Activated B cell treated with CpG ODN at 0.5 μM for 24 hours (primary cell): ENCODE data around the gene SH2D3C. TPM values are rescaled to one million over a fixed set of nuclear protein-coding genes. Genes with fewer than 3 reads are reported as not detected.

Source experiments
- ATAC-seq: fragments of 200-7000 bp; cut with Tn5 transposase; one replicate; pipeline ENCODE4 v1.10.0; 2021; ENCODE audit warnings: low read depth, mild to moderate bottlenecking, moderate library complexity
- CTCF ChIA-PET: fragments of 350-600 bp; sonication (Branson Sonifier 250); formaldehyde crosslinking; loops from one replicate; lab custom pipeline; 2021; ENCODE audit warnings: antibody characterized with exemption; lab: Charles Lee
- POLR2A ChIA-PET: fragments of 350-600 bp; sonication (Branson Sonifier 250); formaldehyde crosslinking; loops from one replicate; lab custom pipeline; 2021; ENCODE audit warnings: antibody characterized with exemption; lab: Charles Lee
- DNase-seq: peaks from one replicate; pipeline ENCODE4 v3.0.0; 2022
- H3K27ac Mint-ChIP-seq: one replicate; pipeline ENCODE4 v1.8.0; 2020; ENCODE audit warnings: mixed read lengths
- H3K27me3 Mint-ChIP-seq: one replicate; pipeline ENCODE4 v1.8.0; 2021; ENCODE audit warnings: mixed read lengths
- H3K36me3 Mint-ChIP-seq: one replicate; pipeline ENCODE4 v1.8.0; 2021; ENCODE audit warnings: low read depth, mixed read lengths
- H3K4me1 Mint-ChIP-seq: one replicate; pipeline ENCODE4 v1.8.0; 2021; ENCODE audit warnings: mixed read lengths
- H3K4me3 Mint-ChIP-seq: one replicate; pipeline ENCODE4 v1.8.0; 2020; ENCODE audit warnings: mild to moderate bottlenecking, mixed read lengths
- H3K9me3 Mint-ChIP-seq: one replicate; pipeline ENCODE4 v1.8.0; 2020; ENCODE audit warnings: mixed read lengths
- intact Hi-C: fragments of 100-400 bp; cut with micrococcal nuclease; formaldehyde crosslinking; loops from one replicate; pipeline ENCODE4 v1.15.1; 2024
- total RNA-seq: library from RNA; stranded (reverse); gene quantifications from 2 replicates; pipeline ENCODE4 v1.2.3, GENCODE V29; 2022
- TF ChIP-seq, protein P1 (sequence below): fragments of 200-600 bp; IDR thresholded peaks from one replicate; pipeline ENCODE4 v1.8.0; 2022; ENCODE audit warnings: antibody characterized with exemption, mild to moderate bottlenecking

The SH2D3C gene
- total RNA-seq, 1 donor from 2014 or later: 51.8 TPM

DNA sequence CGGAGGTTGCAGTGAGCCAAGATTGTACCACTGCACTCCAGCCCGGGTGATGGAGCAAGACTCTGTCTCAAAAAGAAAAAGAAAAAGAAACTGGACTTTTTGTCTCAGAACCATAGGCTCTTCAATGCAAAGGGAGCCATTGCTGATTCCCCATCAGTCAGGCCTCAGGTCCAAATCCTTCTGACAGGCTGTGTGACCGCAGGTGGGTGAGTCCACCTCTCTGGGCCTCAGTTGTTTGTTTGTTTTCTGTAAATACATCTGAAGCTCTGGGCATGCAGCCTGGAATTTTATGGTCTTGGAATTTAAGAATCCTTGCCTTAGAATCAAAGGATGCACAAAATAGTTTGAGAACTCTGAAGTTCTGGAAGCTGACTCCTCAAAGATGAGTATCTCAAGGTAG is 22.2 kb downstream of the SH2D3C start:
- intact Hi-C loops: no loop called here
- Mint-ChIP-seq H3K4me3 (no peak overlapping the region), H3K36me3 (peaks cover 36% of the 10 kb centered on the region)

GRCh38 chr9:127755061-127756060 is 23.1 kb downstream of the SH2D3C start:
- intact Hi-C loops: no loop called here
- H3K27me3 Mint-ChIP-seq: no peaks in the 10 kb centered on the region
- H3K36me3 Mint-ChIP-seq: peaks cover 40% of the 10 kb centered on the region
- no peak overlapping the region for H3K4me3 Mint-ChIP-seq
- CTCF ChIA-PET: no interaction called here
- no peak overlapping the region for H3K27ac Mint-ChIP-seq
- POLR2A ChIA-PET: interaction anchor here (1.0 kb wide), 1 partner anchor 29 kb away, joined by 4 read pairs; no protein-coding TSS in a partner anchor
- ATAC-seq (no peak), DNase-seq (no peak)
- H3K4me1 Mint-ChIP-seq: no peaks in the 10 kb centered on the region
- H3K9me3 Mint-ChIP-seq: no peaks in the 10 kb centered on the region
- TF ChIP-seq, protein P1, sequence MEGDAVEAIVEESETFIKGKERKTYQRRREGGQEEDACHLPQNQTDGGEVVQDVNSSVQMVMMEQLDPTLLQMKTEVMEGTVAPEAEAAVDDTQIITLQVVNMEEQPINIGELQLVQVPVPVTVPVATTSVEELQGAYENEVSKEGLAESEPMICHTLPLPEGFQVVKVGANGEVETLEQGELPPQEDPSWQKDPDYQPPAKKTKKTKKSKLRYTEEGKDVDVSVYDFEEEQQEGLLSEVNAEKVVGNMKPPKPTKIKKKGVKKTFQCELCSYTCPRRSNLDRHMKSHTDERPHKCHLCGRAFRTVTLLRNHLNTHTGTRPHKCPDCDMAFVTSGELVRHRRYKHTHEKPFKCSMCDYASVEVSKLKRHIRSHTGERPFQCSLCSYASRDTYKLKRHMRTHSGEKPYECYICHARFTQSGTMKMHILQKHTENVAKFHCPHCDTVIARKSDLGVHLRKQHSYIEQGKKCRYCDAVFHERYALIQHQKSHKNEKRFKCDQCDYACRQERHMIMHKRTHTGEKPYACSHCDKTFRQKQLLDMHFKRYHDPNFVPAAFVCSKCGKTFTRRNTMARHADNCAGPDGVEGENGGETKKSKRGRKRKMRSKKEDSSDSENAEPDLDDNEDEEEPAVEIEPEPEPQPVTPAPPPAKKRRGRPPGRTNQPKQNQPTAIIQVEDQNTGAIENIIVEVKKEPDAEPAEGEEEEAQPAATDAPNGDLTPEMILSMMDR: no peak

More for the DNA sequence above, 22.2 kb downstream of the SH2D3C start:
- Mint-ChIP-seq H3K4me1 (peaks cover 2% of the 10 kb centered on the region), H3K9me3 (no peaks in the 10 kb centered on the region), H3K27ac (no peak overlapping the region), H3K27me3 (no peaks in the 10 kb centered on the region)
- ChIA-PET POLR2A (interaction anchor here (0.7 kb wide), 3 partner anchors 11 to 47 kb away, joined by 3 to 5 read pairs (median 3); no protein-coding TSS in a partner anchor), CTCF (interaction anchor here (0.9 kb wide), 1 partner anchor 14 kb away, joined by 5 read pairs; no protein-coding TSS in a partner anchor)
- no peak for DNase-seq
- TF ChIP-seq, protein P1: no peak
- ATAC-seq: no peak

DNA sequence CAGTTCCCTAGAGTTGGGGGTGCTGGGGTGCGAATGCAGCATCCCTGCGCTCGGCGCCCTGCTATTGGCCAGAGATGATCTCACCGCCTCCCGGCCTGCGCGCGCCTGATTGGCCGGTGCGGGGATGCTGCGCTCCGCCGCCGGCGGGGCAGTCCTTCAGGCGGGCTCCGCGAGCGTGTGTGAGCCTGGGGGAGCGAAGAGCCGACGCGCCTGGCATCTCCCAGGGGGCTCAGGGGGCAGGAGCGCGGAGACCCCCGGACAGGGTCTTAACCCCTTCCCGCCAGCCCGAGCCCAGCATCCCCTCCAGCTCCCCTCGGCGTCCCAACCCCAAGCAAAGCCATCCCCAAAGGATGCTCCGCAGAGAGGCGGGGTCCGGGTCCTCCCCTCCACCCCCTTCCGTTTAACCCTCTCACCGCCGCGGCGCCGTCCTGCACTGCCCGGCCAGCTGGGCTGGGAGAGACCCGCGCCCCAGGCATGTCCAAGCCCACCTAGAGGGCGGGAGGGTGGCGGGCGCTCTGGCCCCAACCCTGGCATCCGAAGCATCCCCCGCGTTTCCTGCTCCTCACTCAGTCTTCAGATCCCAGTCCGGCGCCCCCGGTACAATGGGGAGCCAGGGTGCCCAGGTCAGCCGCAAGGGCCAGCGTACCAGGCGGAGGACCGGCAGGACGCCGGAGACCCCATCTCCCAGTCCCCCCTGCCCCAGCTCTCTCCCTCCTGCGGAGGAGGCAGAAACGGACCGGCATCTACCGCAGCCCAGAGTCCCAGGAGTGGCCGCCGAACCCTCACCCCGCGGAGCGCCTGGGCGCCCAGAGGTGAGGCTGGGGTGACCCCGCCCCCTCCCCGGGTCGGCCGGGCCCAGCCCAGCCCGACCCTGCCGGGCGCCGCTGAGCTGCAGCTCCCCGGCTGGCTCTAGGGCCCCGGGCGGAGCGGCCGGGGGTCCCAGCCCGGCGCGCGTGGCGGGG is 24.1 kb downstream of the SH2D3C start:
- CTCF ChIA-PET: no interaction called here
- Mint-ChIP-seq H3K9me3 (no peaks in the 10 kb centered on the region), H3K27me3 (no peaks in the 10 kb centered on the region), H3K4me1 (no peaks in the 10 kb centered on the region), H3K36me3 (peaks cover 43% of the 10 kb centered on the region), H3K27ac (no peak overlapping the region), H3K4me3 (no peak overlapping the region)
- intact Hi-C loops: no loop called here
- DNase-seq (no peak), ATAC-seq (no peak)
- POLR2A ChIA-PET: interaction anchor here (1.0 kb wide), 1 partner anchor 30 kb away, joined by 4 read pairs; no protein-coding TSS in a partner anchor
- TF ChIP-seq, protein P1: no peak

GRCh38 chr9:127753622-127754021 is 24.8 kb downstream of the SH2D3C start:
- no peak overlapping the region for H3K27ac Mint-ChIP-seq
- TF ChIP-seq, protein P1: no peak
- H3K36me3 Mint-ChIP-seq: peaks cover 46% of the 10 kb centered on the region
- no peaks in the 10 kb centered on the region for H3K4me1 Mint-ChIP-seq
- no peak for ATAC-seq
- no peaks in the 10 kb centered on the region for H3K9me3 Mint-ChIP-seq
- intact Hi-C loops: loop anchor here (2.0 kb wide), 1 partner anchor 17 kb away; no protein-coding TSS in a partner anchor
- ChIA-PET POLR2A (no interaction called here), CTCF (no interaction called here)
- no peak overlapping the region for H3K4me3 Mint-ChIP-seq
- no peaks in the 10 kb centered on the region for H3K27me3 Mint-ChIP-seq
- no peak for DNase-seq
